MM.1S (cell line): ENCODE data around the gene OVCA2.
A peak's percentile ranks its signal among the peaks of the same experiment; 100 is the strongest.

Source experiments
- DNase-seq: peaks from one replicate; pipeline ENCODE4 v3.0.0-alpha.2; 2015
- H2AFZ ChIP-seq: fragments of 300-600 bp; sonication (generic); 2 replicates; pipeline ENCODE4 v1.6.0; 2016; ENCODE audit warnings: antibody characterized with exemption, low read length
- H3F3A ChIP-seq: fragments of 300-600 bp; sonication (generic); 2 replicates; pipeline ENCODE4 v1.6.1; 2016; ENCODE audit warnings: mild to moderate bottlenecking, antibody characterized with exemption, low read length, moderate library complexity, mixed read lengths; ENCODE audit not compliant: insufficient read depth
- H3K27ac ChIP-seq: fragments of 300-600 bp; sonication (generic); 2 replicates; pipeline ENCODE4 v1.5.1; 2016; ENCODE audit warnings: mild to moderate bottlenecking, low read length
- H3K27me3 ChIP-seq: fragments of 300-600 bp; sonication (generic); replicated peaks from 2 replicates; pipeline ENCODE4 v1.6.0; 2016; ENCODE audit warnings: low read length; ENCODE audit not compliant: insufficient read depth
- H3K36me3 ChIP-seq: fragments of 300-600 bp; sonication (generic); replicated peaks from 2 replicates; pipeline ENCODE4 v1.6.1; 2016; ENCODE audit warnings: mild to moderate bottlenecking, low read length, mixed read lengths; ENCODE audit not compliant: insufficient read depth
- H3K4me1 ChIP-seq: fragments of 300-600 bp; sonication (generic); 2 replicates; pipeline ENCODE4 v1.6.1; 2016; ENCODE audit warnings: low read length, mixed read lengths
- H3K4me2 ChIP-seq: fragments of 300-600 bp; sonication (generic); 2 replicates; pipeline ENCODE4 v1.6.0; 2016; ENCODE audit warnings: low read depth, low read length
- H3K4me3 ChIP-seq: fragments of 300-600 bp; sonication (generic); 2 replicates; pipeline ENCODE4 v1.5.1; 2016; ENCODE audit warnings: low read length, mixed read lengths
- H3K79me2 ChIP-seq: fragments of 300-600 bp; sonication (generic); 2 replicates; pipeline ENCODE4 v1.6.1; 2016; ENCODE audit warnings: mixed run types, low read length, mixed read lengths
- H3K9ac ChIP-seq: fragments of 300-600 bp; sonication (generic); 2 replicates; pipeline ENCODE4 v1.6.1; 2016; ENCODE audit warnings: low read length, mixed read lengths
- H3K9me2 ChIP-seq: fragments of 300-600 bp; sonication (generic); replicated peaks from 2 replicates; pipeline ENCODE4 v1.6.1; 2016; ENCODE audit warnings: mild to moderate bottlenecking, low read length, mixed read lengths; ENCODE audit not compliant: insufficient read depth
- H3K9me3 ChIP-seq: fragments of 300-600 bp; sonication (generic); replicated peaks from 2 replicates; pipeline ENCODE4 v1.6.1; 2016; ENCODE audit warnings: mild to moderate bottlenecking, low read length, mixed read lengths; ENCODE audit not compliant: insufficient read depth
- H4K20me1 ChIP-seq: fragments of 300-600 bp; sonication (generic); 2 replicates; pipeline ENCODE4 v1.6.1; 2016; ENCODE audit warnings: mild to moderate bottlenecking, low read length, moderate library complexity, mixed read lengths; ENCODE audit not compliant: insufficient read depth
- EZH2 ChIP-seq: fragments of 300-600 bp; sonication (generic); optimal IDR thresholded peaks from 2 replicates; pipeline ENCODE3; 2017; ENCODE audit warnings: low read depth, mild to moderate bottlenecking, antibody characterized with exemption, low read length, mixed read lengths
- EZH2phosphoT487 ChIP-seq: fragments of 300-600 bp; sonication (generic); IDR thresholded peaks from 2 replicates; pipeline ENCODE4 v1.6.1; 2018; ENCODE audit warnings: antibody characterized with exemption, low read length
- TF ChIP-seq, protein P1 (sequence below): fragments of 300-600 bp; sonication (generic); IDR thresholded peaks from 2 replicates; pipeline ENCODE4 v1.5.1; 2016; ENCODE audit warnings: antibody characterized with exemption, low read length, mixed read lengths

OVCA2 gene

DNA sequence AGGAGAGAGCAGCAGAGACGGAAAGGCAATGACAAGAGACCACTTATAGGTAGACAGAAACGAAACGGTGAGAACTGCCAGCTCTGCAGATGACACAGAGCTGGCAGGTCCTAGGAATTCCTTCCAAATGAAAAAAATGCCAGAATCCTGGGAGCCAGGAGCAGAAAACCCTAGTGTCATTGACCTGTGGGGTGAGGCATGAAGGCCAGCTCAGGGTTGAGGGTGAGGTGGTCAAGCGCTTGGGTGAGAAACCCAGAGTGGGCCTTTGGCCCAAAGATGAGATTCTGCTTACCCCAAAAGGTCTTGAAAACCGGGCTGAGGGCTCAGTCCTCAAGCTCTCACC is 22.3 kb downstream of the OVCA2 start:
- no peak overlapping the region for H2AFZ ChIP-seq
- H3K27ac ChIP-seq, result no peak overlapping the region

DNA sequence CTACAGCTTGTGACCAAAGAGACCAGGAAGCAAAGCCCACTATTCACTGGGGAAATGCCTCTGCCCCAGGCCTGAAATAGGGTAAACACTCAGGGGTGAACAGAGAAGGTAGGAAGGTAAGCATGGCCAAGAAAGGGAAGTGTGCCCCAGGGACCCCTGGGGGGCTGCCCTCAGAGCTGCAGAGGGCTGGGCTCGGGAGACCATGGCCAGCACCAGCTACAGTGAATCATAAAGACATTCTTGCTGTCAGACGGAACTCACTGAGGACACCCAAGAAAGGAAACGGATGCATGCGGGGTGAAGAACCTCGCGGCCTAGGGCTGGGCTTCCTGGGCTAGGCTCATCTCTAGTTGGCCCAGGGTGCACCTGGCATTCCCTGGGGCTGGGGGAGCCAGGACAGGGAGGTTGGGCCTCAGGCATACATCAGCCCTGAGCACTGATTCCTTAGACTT is 22.7 kb downstream of the OVCA2 start:
- Histone ChIP-seq H4K20me1 (no peaks in the 10 kb centered on the region), H3K36me3 (no peaks in the 10 kb centered on the region), H3K27me3 (no peaks in the 10 kb centered on the region), H2AFZ (no peak overlapping the region), H3K79me2 (no peaks in the 10 kb centered on the region), H3K9me2 (no peaks in the 10 kb centered on the region), H3F3A (no peaks in the 10 kb centered on the region), H3K27ac (no peak overlapping the region), H3K4me1 (no peaks in the 10 kb centered on the region), H3K9ac (no peak overlapping the region), H3K4me3 (no peak overlapping the region), H3K4me2 (no peak overlapping the region), H3K9me3 (no peaks in the 10 kb centered on the region)
- no peak for DNase-seq
- TF ChIP-seq EZH2phosphoT487 (no peak), EZH2 (no peak)
- TF ChIP-seq, protein P1, sequence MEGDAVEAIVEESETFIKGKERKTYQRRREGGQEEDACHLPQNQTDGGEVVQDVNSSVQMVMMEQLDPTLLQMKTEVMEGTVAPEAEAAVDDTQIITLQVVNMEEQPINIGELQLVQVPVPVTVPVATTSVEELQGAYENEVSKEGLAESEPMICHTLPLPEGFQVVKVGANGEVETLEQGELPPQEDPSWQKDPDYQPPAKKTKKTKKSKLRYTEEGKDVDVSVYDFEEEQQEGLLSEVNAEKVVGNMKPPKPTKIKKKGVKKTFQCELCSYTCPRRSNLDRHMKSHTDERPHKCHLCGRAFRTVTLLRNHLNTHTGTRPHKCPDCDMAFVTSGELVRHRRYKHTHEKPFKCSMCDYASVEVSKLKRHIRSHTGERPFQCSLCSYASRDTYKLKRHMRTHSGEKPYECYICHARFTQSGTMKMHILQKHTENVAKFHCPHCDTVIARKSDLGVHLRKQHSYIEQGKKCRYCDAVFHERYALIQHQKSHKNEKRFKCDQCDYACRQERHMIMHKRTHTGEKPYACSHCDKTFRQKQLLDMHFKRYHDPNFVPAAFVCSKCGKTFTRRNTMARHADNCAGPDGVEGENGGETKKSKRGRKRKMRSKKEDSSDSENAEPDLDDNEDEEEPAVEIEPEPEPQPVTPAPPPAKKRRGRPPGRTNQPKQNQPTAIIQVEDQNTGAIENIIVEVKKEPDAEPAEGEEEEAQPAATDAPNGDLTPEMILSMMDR, result no peak

More for the DNA sequence above, 22.3 kb downstream of the OVCA2 start:
- H3K9me2 ChIP-seq, result no peaks in the 10 kb centered on the region
- TF ChIP-seq, protein P1, result no peak
- no peak for TF ChIP-seq EZH2
- TF ChIP-seq EZH2phosphoT487, result no peak
- DNase-seq, result no peak
- H3F3A ChIP-seq, result no peaks in the 10 kb centered on the region
- no peaks in the 10 kb centered on the region for H3K9me3 ChIP-seq
- H3K27me3 ChIP-seq, result no peaks in the 10 kb centered on the region
- no peaks in the 10 kb centered on the region for H3K79me2 ChIP-seq
- no peak overlapping the region for H3K4me2 ChIP-seq
- no peak overlapping the region for H3K4me3 ChIP-seq
- H4K20me1 ChIP-seq, result no peaks in the 10 kb centered on the region
- no peaks in the 10 kb centered on the region for H3K36me3 ChIP-seq
- H3K4me1 ChIP-seq, result no peaks in the 10 kb centered on the region
- H3K9ac ChIP-seq, result no peak overlapping the region

DNA sequence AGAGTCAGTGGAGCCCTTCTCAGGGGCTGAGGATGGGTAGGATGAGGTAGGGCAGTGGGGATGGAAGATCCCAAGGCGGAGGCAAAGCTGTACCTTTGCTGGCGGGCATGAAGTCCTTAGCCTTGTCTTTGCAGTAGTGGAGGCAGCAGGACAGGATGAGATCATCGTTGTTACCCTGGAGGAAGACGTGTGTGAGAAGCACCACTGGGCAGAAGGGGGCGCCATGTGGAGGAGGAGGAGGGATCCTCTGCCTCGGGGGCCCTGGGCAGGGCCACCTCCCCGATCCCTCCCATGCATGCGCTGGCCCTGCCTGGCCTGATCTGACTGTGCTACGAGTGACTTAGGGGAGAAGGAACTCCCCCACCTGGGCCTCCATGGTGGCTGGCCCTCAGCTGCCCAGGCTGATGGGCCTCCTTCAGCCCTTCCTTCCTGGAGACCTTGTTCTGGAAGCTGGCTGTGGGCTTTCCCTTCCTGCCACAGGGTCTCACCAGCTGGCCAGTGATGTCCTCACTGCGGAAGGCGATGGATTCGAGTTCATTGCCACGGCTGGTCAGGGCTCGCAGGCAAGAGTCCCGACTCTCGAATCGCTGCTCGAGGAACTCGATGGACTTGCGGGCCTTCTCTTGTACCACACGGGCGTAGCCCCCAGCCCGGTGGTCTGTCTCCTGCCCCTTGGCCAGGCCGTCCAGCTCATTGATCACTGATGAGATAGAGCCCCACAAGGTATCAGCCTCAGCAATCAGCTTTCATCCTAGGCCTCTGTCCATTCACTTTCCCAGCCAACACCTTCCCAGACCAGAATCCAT is 23.4 kb downstream of the OVCA2 start:
- Histone ChIP-seq H3F3A (no peaks in the 10 kb centered on the region), H2AFZ (no peak overlapping the region), H4K20me1 (no peaks in the 10 kb centered on the region), H3K36me3 (no peaks in the 10 kb centered on the region), H3K4me3 (no peak overlapping the region), H3K27ac (no peak overlapping the region), H3K4me1 (no peaks in the 10 kb centered on the region), H3K27me3 (no peaks in the 10 kb centered on the region), H3K4me2 (no peak overlapping the region), H3K9ac (no peak overlapping the region), H3K9me2 (no peaks in the 10 kb centered on the region), H3K79me2 (no peaks in the 10 kb centered on the region), H3K9me3 (no peaks in the 10 kb centered on the region)
- no peak for DNase-seq
- TF ChIP-seq, protein P1, result peak; percentile 32
- TF ChIP-seq EZH2, result no peak
